Left ventricle myocardium inferior (tissue), 1 donor: ENCODE measurements around the gene FIZ1. TPM values are rescaled to one million over a fixed set of nuclear protein-coding genes. Genes with fewer than 3 reads are reported as not detected.

Experiments
- DNase-seq: peaks from one replicate; pipeline ENCODE4 v3.0.0-alpha.2; 2020
- H3K27ac ChIP-seq: fragments of 200-600 bp; replicated peaks from 2 replicates; pipeline ENCODE4 v1.8.0; 2021
- H3K27me3 ChIP-seq: fragments of 200-600 bp; 2 replicates; pipeline ENCODE4 v1.8.0; 2021; ENCODE audit warnings: low read depth
- H3K36me3 ChIP-seq: fragments of 200-600 bp; 2 replicates; pipeline ENCODE4 v1.8.0; 2021
- H3K4me1 ChIP-seq: fragments of 200-600 bp; 2 replicates; pipeline ENCODE4 v1.8.0; 2021
- H3K4me3 ChIP-seq: fragments of 200-600 bp; 2 replicates; pipeline ENCODE4 v1.8.0; 2021; ENCODE audit warnings: mild to moderate bottlenecking, moderate library complexity
- H3K9me3 ChIP-seq: fragments of 200-600 bp; replicated peaks from 2 replicates; pipeline ENCODE4 v1.8.0; 2021
- intact Hi-C: fragments of 100-400 bp; cut with micrococcal nuclease; formaldehyde crosslinking; loops from one replicate; pipeline ENCODE4 v1.11.0; 2022
- long read RNA-seq: library from polyadenylated mRNA; unstranded; transcript quantifications from one replicate; pipeline ENCODE4 v2.0.0, GENCODE V29; 2021
- total RNA-seq: library from RNA; stranded (reverse); fragmentation: NEBNext Ultra II Directional; extraction: Animal tissue kit (Norgen Biotek cat#: 25700); gene quantifications from one replicate; pipeline ENCODE4 v1.2.1, GENCODE V29; 2021
- TF ChIP-seq, protein P1 (sequence below): fragments of 200-600 bp; IDR thresholded peaks from 2 replicates; pipeline ENCODE4 v1.8.0; 2021; ENCODE audit warnings: antibody characterized with exemption, mild to moderate bottlenecking, borderline replicate concordance
- donor health status: DM: no; HTN: yes; CAD: no; lungs with severe emphysema.

FIZ1 gene, protein sequence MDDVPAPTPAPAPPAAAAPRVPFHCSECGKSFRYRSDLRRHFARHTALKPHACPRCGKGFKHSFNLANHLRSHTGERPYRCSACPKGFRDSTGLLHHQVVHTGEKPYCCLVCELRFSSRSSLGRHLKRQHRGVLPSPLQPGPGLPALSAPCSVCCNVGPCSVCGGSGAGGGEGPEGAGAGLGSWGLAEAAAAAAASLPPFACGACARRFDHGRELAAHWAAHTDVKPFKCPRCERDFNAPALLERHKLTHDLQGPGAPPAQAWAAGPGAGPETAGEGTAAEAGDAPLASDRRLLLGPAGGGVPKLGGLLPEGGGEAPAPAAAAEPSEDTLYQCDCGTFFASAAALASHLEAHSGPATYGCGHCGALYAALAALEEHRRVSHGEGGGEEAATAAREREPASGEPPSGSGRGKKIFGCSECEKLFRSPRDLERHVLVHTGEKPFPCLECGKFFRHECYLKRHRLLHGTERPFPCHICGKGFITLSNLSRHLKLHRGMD
- total RNA-seq, result 16.0 TPM
- long read RNA-seq, full-length matches to known transcripts, result 20 of 39 reads
- long read RNA-seq, partial matches to known transcripts, result 0 of 39 reads
- long read RNA-seq, other reads (novel, unspliced or antisense), result 19 of 39 reads

DNA sequence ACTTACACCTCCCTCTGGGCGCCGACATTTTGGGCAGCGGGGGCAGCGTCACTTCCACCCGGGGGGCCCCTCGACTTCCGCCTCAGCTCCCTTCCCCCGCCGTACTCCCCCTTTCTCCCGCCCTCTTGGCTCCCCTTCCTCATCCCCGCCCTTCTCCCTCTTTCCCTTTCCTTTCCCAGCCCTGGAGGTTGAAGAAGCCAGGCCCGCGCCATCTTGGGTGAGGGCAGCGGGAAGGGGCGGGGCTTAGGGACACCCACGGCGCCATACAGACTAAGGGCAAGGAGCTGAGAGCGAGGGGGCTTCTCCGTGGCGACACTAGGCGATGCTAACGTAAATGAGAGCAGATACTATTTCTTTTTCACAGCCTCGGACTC lies at the start of gene FIZ1:
Gene FIZ1 (minus strand): TSS at position 50 of the 374 bp plus-strand sequence. CDS start 1,652 bp downstream, outside the sequence.
- Histone ChIP-seq H3K27me3 (no peaks in the 10 kb centered on the region), H3K4me1 (peaks cover 33% of the 10 kb centered on the region), H3K9me3 (no peaks in the 10 kb centered on the region), H3K27ac (peak within 1 kb of the TSS; percentile 99), H3K36me3 (peaks cover 26% of the 10 kb centered on the region), H3K4me3 (peak within 1 kb of the TSS; percentile 83)
- DNase-seq, result peak; percentile 99
- intact Hi-C loops, result no loop called here
- TF ChIP-seq, protein P1, sequence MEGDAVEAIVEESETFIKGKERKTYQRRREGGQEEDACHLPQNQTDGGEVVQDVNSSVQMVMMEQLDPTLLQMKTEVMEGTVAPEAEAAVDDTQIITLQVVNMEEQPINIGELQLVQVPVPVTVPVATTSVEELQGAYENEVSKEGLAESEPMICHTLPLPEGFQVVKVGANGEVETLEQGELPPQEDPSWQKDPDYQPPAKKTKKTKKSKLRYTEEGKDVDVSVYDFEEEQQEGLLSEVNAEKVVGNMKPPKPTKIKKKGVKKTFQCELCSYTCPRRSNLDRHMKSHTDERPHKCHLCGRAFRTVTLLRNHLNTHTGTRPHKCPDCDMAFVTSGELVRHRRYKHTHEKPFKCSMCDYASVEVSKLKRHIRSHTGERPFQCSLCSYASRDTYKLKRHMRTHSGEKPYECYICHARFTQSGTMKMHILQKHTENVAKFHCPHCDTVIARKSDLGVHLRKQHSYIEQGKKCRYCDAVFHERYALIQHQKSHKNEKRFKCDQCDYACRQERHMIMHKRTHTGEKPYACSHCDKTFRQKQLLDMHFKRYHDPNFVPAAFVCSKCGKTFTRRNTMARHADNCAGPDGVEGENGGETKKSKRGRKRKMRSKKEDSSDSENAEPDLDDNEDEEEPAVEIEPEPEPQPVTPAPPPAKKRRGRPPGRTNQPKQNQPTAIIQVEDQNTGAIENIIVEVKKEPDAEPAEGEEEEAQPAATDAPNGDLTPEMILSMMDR, result no peak

DNA sequence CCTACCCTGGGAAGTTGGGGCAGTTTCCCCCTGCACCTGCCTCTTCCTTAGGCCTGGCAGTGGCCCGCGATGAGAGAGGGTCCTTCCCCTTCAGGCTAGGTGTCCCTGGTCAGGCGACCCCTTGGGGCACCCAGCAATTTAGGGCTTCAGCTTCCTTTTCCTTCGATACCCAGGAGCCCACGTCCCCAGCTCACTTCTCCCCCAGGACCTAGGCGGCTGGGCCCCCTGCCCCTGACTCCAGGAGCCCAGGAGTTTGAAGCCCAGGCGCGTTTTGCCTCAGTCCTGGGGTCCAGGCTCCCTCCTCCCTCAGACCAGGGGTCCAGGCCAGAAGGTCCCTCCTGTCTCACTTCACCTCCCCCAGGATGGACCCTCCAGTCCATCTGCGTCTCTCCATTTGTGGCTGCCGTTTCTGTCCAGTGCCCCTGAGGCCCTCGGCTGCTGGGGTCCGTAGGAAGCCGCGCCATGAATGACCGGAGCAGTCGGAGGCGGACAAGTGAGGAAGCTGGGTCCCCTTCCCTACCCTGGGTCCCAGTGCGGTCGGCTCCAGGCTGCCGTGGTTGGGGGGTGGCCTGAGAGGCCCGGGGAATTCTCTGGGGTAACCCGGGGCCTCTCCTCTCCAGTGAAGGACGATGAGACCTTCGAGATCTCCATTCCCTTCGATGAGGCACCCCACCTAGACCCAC lies 49.4 kb upstream of the FIZ1 start:
- Histone ChIP-seq H3K9me3 (no peaks in the 10 kb centered on the region), H3K27ac (peak overlapping the region; percentile 94), H3K36me3 (peaks cover 17% of the 10 kb centered on the region), H3K27me3 (no peaks in the 10 kb centered on the region), H3K4me1 (peaks cover 56% of the 10 kb centered on the region), H3K4me3 (peak overlapping the region; percentile 97)
- TF ChIP-seq, protein P1, result no peak
- no peak for DNase-seq
- intact Hi-C loops, result no loop called here

DNA sequence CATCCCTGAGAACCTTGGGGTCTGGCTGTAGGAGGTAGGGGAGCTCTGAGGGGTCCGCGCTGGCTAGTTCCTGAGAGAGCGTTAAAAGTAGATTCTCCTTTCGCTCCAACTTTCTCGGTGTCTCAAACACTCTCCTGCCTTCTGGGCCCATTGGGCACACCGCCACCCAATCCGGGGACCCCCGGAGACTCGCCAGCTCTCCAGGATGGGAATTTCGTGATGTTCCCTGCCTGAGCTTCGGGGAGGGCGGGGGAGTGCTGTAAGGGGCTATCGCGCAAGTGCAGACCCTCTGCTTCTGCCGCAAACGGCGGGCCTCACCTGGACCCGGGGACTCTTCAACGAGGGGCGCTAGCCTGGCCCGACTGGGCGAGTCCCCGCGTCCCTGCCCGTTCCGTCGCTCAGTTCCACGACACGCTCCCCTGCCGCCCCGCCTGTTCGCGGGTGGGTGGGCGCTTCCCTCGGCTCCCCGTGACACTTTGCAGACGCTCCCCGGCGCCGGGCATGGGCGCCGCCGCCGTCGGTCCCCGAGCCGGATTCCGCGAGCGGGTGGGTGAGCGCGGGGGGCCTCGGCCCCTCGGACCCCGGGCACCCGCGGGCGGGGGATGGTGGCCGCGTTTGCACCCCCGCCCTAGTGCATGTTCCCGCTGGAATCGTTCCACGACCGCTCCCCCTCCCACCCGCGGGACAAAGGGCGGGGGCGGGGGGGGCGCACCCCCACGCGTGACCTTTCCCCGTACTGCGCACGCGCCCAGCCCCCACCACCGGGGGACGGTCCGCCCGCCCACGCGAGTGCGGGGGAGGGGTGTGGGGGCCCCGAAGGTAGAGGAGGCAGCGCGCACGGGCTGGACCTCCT lies 48.6 kb upstream of the FIZ1 start, which contains the start of gene CCDC106:
Gene CCDC106 (plus strand): TSS at position 481 of the 853 bp plus-strand sequence. CDS start 835 bp downstream, outside the sequence.
- Histone ChIP-seq H3K4me1 (peaks cover 58% of the 10 kb centered on the region), H3K4me3 (peak within 1 kb of the TSS; percentile 97), H3K27me3 (no peaks in the 10 kb centered on the region), H3K27ac (peak within 1 kb of the TSS; percentile 94), H3K36me3 (peaks cover 17% of the 10 kb centered on the region), H3K9me3 (no peaks in the 10 kb centered on the region)
- DNase-seq, result peak; percentile 74
- TF ChIP-seq, protein P1, result no peak
- intact Hi-C loops, result no loop called here

DNA sequence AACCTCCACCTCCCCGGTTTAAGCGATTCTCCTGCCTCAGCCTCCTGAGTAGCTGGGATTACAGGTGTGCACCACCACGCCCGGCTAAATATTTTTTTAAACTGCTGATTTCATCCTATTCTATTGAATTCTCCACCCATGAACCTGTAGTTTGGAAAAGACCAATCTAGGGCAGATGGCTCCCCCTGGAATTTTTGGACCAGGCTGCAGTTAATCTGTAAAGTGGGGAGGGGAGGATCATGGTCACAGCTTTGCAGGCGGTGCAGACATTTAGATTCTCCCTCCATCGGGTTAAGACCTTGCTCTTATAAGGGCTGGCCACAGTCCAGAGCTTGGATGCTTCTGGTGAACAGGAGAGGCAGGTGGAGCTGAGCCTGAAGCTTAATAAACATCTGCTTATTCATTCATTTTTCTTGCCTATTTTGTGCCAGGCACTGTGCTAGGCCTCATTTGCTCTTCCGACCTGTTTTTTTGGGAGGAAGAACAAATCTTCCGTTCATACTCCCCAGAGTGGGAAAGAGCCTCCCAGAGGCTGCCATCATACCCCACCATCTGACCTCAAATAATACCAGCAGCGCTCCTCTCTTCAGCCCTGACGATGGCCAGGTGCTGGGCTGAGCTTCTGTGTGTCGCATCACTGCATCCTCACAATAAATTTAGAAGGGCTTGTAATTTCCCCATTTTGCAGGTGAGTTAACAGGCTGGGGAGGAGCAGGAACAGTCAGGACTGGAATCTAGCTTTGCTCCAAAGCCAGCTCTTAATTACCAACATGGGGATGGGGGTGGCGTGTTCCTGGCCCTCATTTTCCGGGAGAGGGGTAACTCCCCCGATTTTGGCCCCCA lies 47.8 kb upstream of the FIZ1 start:
- DNase-seq, result no peak
- H3K4me1 ChIP-seq, result peaks cover 63% of the 10 kb centered on the region
- peaks cover 13% of the 10 kb centered on the region for H3K36me3 ChIP-seq
- peak overlapping the region; percentile 94 for H3K27ac ChIP-seq
- H3K27me3 ChIP-seq, result no peaks in the 10 kb centered on the region
- TF ChIP-seq, protein P1, result no peak
- intact Hi-C loops, result no loop called here
- H3K4me3 ChIP-seq, result peak overlapping the region; percentile 97
- H3K9me3 ChIP-seq, result no peaks in the 10 kb centered on the region
